ENCODE measurements around the gene HTT.

GRCh38 chr4:3070709-3071500 is 3.6 kb upstream of the HTT start:
- TF ChIP-seq CTCF (IDR thresholded peaks at IDR 0.05 in 2 of 3, conservative IDR thresholded peaks at IDR 0.05 in 1 of 3; ENCODE audit: borderline replicate concordance in 1 of 3, insufficient read depth in 1 of 3, low read depth in 2 of 3, low read length in 2 of 3): no peak
- no peak for TF ChIP-seq EZH2phosphoT487 (IDR thresholded peaks at IDR 0.05; ENCODE audit: borderline replicate concordance)
- no peak for TF ChIP-seq ATF3 (IDR thresholded peaks at IDR 0.05)
- TF ChIP-seq EGR1 (IDR thresholded peaks at IDR 0.05; ENCODE audit: low read depth): no peak
- TF ChIP-seq EZH2 (IDR thresholded peaks at IDR 0.05): no peak
- TF ChIP-seq TCF7L2 (IDR thresholded peaks at IDR 0.05; ENCODE audit: borderline replicate concordance, extremely low read depth, insufficient read depth, insufficient read length): no peak
